ENCODE measurements around the gene NEIL1.

- TF ChIP-seq, protein P1, sequence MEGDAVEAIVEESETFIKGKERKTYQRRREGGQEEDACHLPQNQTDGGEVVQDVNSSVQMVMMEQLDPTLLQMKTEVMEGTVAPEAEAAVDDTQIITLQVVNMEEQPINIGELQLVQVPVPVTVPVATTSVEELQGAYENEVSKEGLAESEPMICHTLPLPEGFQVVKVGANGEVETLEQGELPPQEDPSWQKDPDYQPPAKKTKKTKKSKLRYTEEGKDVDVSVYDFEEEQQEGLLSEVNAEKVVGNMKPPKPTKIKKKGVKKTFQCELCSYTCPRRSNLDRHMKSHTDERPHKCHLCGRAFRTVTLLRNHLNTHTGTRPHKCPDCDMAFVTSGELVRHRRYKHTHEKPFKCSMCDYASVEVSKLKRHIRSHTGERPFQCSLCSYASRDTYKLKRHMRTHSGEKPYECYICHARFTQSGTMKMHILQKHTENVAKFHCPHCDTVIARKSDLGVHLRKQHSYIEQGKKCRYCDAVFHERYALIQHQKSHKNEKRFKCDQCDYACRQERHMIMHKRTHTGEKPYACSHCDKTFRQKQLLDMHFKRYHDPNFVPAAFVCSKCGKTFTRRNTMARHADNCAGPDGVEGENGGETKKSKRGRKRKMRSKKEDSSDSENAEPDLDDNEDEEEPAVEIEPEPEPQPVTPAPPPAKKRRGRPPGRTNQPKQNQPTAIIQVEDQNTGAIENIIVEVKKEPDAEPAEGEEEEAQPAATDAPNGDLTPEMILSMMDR (IDR thresholded peaks at IDR 0.05; ENCODE audit: extremely low read depth in 1 of 2, insufficient read depth in 1 of 2, low read depth in 1 of 2, low read length in 2 of 2) = no peak
- TF ChIP-seq JUN (IDR thresholded peaks at IDR 0.05; ENCODE audit: borderline replicate concordance, insufficient read depth, insufficient read length, low read depth) = no peak
- no peak for TF ChIP-seq EZH2 (IDR thresholded peaks at IDR 0.05; ENCODE audit: borderline replicate concordance, low read depth, low read length, severe bottlenecking)
- TF ChIP-seq POLR2A (IDR thresholded peaks at IDR 0.05; ENCODE audit: low read depth, low read length) = no peak
- TF ChIP-seq POLR2AphosphoS5 (IDR thresholded peaks at IDR 0.05; ENCODE audit: insufficient read depth, low read depth, low read length) = no peak
- TF ChIP-seq MYC (IDR thresholded peaks at IDR 0.05; ENCODE audit: low read depth, low read length) = no peak
Measured at GRCh38 chr15:75389791-75390382, 43.0 kb downstream of the NEIL1 start.

Measured in endothelial cell of umbilical vein (primary cell).